Skin of body (tissue), 2 donors: ENCODE results near the gene ORM2. TPM values are rescaled to one million over a fixed set of nuclear protein-coding genes. Genes with fewer than 3 reads are reported as not detected.
A peak's percentile ranks its signal among the peaks of the same experiment; 100 is the strongest.

Experiments
- DNase-seq: peaks from one replicate; lab custom pipeline; 2025; lab: John Stamatoyannopoulos, UW
- total RNA-seq: library from RNA; depleted of rRNA; stranded (reverse); fragments of >200 nt; gene quantifications from one replicate; pipeline ENCODE4 v1.2.3, GENCODE V29; 2014

Gene ORM2
- total RNA-seq, 1 donor from 2014 or later, result 0.79 TPM

GRCh38 chr9:114348261-114348905, 18.7 kb downstream of the ORM2 start:
- DNase-seq, result no peak

GRCh38 chr9:114348906-114349482, 19.3 kb downstream of the ORM2 start:
- DNase-seq, result no peak

- DNase-seq, result no peak
These were observed 20.2 kb downstream of the ORM2 start for GRCh38 chr9:114349713-114350480.

GRCh38 chr9:114350636-114351401, 21.1 kb downstream of the ORM2 start:
- no peak for DNase-seq

GRCh38 chr9:114351932-114352331, 22.3 kb downstream of the ORM2 start:
- DNase-seq, result no peak

GRCh38 chr9:114355821-114356220, 26.2 kb downstream of the ORM2 start:
- no peak for DNase-seq

- DNase-seq, result no peak
These were observed 27.1 kb downstream of the ORM2 start for GRCh38 chr9:114356792-114357191.

GRCh38 chr9:114357360-114357759, 27.7 kb downstream of the ORM2 start:
- DNase-seq, result no peak

- DNase-seq, result no peak
These were observed 28.3 kb downstream of the ORM2 start for GRCh38 chr9:114357911-114358328.

- no peak for DNase-seq
These were observed 30.1 kb downstream of the ORM2 start for GRCh38 chr9:114359801-114360200.

GRCh38 chr9:114361542-114361941, 31.9 kb downstream of the ORM2 start:
- no peak for DNase-seq

GRCh38 chr9:114362394-114362793, 32.7 kb downstream of the ORM2 start:
- DNase-seq, result no peak

- DNase-seq, result no peak
These were observed 33.8 kb downstream of the ORM2 start for GRCh38 chr9:114363424-114363823.

- DNase-seq, result no peak
These were observed 34.7 kb downstream of the ORM2 start for GRCh38 chr9:114364134-114365041.

GRCh38 chr9:114365194-114365593, 35.5 kb downstream of the ORM2 start:
- DNase-seq, result no peak

- DNase-seq, result peak; percentile 61
These were observed 36.9 kb downstream of the ORM2 start for GRCh38 chr9:114366334-114367128.

GRCh38 chr9:114367366-114367765, 37.7 kb downstream of the ORM2 start:
- DNase-seq, result no peak

GRCh38 chr9:114367772-114368569, 38.3 kb downstream of the ORM2 start:
- DNase-seq, result no peak
